ENCODE data around the gene PRDX5. TPM values are rescaled to one million over a fixed set of nuclear protein-coding genes. Genes with fewer than 3 reads are reported as not detected.

PRDX5 gene
- total RNA-seq, 1 experiment from 2014 or later: 165 TPM

- DNase-seq: no peak
- Mint-ChIP-seq H3K9me3 (ENCODE audit: low read depth, unreplicated experiment) (no peaks in the 10 kb centered on the region), H3K27me3 (ENCODE audit: unreplicated experiment) (peaks cover 70% of the 10 kb centered on the region), H3K27ac (ENCODE audit: unreplicated experiment) (no peak within 1 kb of the TSS), H3K4me1 (ENCODE audit: low read depth, unreplicated experiment) (peaks cover 15% of the 10 kb centered on the region), H3K4me3 (ENCODE audit: low read depth, unreplicated experiment) (peak within 1 kb of the TSS; percentile 12), H3K36me3 (ENCODE audit: insufficient read depth, unreplicated experiment) (peaks cover 12% of the 10 kb centered on the region)
- TF ChIP-seq, protein P1, sequence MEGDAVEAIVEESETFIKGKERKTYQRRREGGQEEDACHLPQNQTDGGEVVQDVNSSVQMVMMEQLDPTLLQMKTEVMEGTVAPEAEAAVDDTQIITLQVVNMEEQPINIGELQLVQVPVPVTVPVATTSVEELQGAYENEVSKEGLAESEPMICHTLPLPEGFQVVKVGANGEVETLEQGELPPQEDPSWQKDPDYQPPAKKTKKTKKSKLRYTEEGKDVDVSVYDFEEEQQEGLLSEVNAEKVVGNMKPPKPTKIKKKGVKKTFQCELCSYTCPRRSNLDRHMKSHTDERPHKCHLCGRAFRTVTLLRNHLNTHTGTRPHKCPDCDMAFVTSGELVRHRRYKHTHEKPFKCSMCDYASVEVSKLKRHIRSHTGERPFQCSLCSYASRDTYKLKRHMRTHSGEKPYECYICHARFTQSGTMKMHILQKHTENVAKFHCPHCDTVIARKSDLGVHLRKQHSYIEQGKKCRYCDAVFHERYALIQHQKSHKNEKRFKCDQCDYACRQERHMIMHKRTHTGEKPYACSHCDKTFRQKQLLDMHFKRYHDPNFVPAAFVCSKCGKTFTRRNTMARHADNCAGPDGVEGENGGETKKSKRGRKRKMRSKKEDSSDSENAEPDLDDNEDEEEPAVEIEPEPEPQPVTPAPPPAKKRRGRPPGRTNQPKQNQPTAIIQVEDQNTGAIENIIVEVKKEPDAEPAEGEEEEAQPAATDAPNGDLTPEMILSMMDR (IDR thresholded peaks at IDR 0.05; ENCODE audit: unreplicated experiment): no peak
- BruUV-seq (replicated peaks): no TSS peak
- CTCF ChIA-PET: interaction anchor here (1.2 kb wide), 1 partner anchor 7 kb away, joined by 3 read pairs; no protein-coding TSS in a partner anchor
- intact Hi-C loops (cut with micrococcal nuclease; ENCODE audit: unreplicated experiment): no loop called here
Observed at GRCh38 chr11:64291262-64291751, 26.6 kb upstream of the PRDX5 start, which contains the start of gene KCNK4. KCNK4 (plus strand) TSS chr11:64291302; CDS start chr11:64293019, 1,717 bp downstream.

GRCh38 chr11:64291752-64292459 is 26.0 kb upstream of the PRDX5 start:
- Mint-ChIP-seq H3K27me3 (ENCODE audit: unreplicated experiment) (peaks cover 76% of the 10 kb centered on the region), H3K27ac (ENCODE audit: unreplicated experiment) (no peak overlapping the region), H3K36me3 (ENCODE audit: insufficient read depth, unreplicated experiment) (peaks cover 9% of the 10 kb centered on the region), H3K4me1 (ENCODE audit: low read depth, unreplicated experiment) (peaks cover 9% of the 10 kb centered on the region), H3K4me3 (ENCODE audit: low read depth, unreplicated experiment) (peak overlapping the region; percentile 24), H3K9me3 (ENCODE audit: low read depth, unreplicated experiment) (no peaks in the 10 kb centered on the region)
- TF ChIP-seq, protein P1 (IDR thresholded peaks at IDR 0.05; ENCODE audit: unreplicated experiment): no peak
- intact Hi-C loops (cut with micrococcal nuclease; ENCODE audit: unreplicated experiment): no loop called here
- CTCF ChIA-PET: no interaction called here
- no peak for DNase-seq
- BruUV-seq (replicated peaks): no TSS peak

GRCh38 chr11:64292460-64293254 is 25.3 kb upstream of the PRDX5 start:
- Mint-ChIP-seq H3K27me3 (ENCODE audit: unreplicated experiment) (peaks cover 83% of the 10 kb centered on the region), H3K36me3 (ENCODE audit: insufficient read depth, unreplicated experiment) (peaks cover 7% of the 10 kb centered on the region), H3K4me1 (ENCODE audit: low read depth, unreplicated experiment) (peaks cover 7% of the 10 kb centered on the region), H3K9me3 (ENCODE audit: low read depth, unreplicated experiment) (no peaks in the 10 kb centered on the region), H3K4me3 (ENCODE audit: low read depth, unreplicated experiment) (peak overlapping the region; percentile 24), H3K27ac (ENCODE audit: unreplicated experiment) (no peak overlapping the region)
- DNase-seq: no peak
- BruUV-seq (replicated peaks): no TSS peak
- CTCF ChIA-PET: no interaction called here
- TF ChIP-seq, protein P1 (IDR thresholded peaks at IDR 0.05; ENCODE audit: unreplicated experiment): no peak
- intact Hi-C loops (cut with micrococcal nuclease; ENCODE audit: unreplicated experiment): no loop called here

DNA sequence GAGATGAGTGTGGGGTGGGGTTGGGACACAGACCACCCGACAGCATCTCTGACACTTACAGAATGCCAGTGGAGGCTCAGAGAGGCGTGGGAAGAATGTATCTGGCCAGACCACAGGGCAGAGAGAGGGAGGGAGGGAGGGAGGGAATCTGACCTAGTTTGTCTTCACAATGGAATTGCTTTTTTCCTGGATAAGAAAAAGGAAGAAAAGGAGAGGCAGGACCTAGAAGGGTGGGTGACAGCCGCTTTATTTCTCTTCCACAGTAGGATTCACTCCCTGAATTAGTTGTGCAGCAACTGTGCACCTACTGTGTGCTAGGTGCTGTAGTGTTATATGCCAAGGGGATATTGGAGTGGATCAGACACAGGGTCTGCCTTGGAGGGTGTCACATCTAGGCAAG is 23.1 kb upstream of the PRDX5 start:
- no peak overlapping the region for H3K4me3 Mint-ChIP-seq (ENCODE audit: low read depth, unreplicated experiment)
- H3K4me1 Mint-ChIP-seq (ENCODE audit: low read depth, unreplicated experiment): peaks cover 12% of the 10 kb centered on the region
- CTCF ChIA-PET: interaction anchor here (0.7 kb wide), 1 partner anchor 40 kb away, joined by 10 read pairs; no protein-coding TSS in a partner anchor
- H3K9me3 Mint-ChIP-seq (ENCODE audit: low read depth, unreplicated experiment): no peaks in the 10 kb centered on the region
- H3K36me3 Mint-ChIP-seq (ENCODE audit: insufficient read depth, unreplicated experiment): peaks cover 4% of the 10 kb centered on the region
- DNase-seq: no peak
- intact Hi-C loops (cut with micrococcal nuclease; ENCODE audit: unreplicated experiment): no loop called here
- TF ChIP-seq, protein P1 (IDR thresholded peaks at IDR 0.05; ENCODE audit: unreplicated experiment): no peak
- peaks cover 94% of the 10 kb centered on the region for H3K27me3 Mint-ChIP-seq (ENCODE audit: unreplicated experiment)
- H3K27ac Mint-ChIP-seq (ENCODE audit: unreplicated experiment): no peak overlapping the region
- no TSS peak for BruUV-seq (replicated peaks)

Measured in Calu3 (cell line).